ENCODE measurements around the gene INTS1. TPM values are rescaled to one million over a fixed set of nuclear protein-coding genes. Genes with fewer than 3 reads are reported as not detected.

INTS1 gene
- total and polyA plus RNA-seq, 2 experiments from 2014 or later: 35.1 to 111 TPM

DNA sequence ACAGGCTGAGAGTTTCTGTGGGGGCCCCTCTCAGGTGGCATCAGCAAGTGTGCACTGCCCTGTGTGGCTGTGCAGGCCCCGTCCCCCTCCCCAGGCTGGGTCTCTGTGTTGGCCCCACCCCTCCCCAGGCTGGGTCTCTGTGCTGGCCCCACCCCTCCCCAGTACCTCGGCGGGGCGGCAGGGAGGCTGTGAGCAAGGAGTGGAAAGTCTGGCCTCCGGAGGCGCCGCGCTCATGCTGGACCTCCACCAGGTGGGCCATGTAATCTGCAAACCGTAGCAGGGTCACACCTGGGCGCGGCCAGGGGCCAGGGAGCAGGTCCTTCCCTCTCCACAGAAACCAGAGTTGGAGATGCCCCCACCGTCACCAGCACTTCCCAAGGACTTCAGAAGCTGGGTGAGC, 23.5 kb downstream of the INTS1 start:
- Mint-ChIP-seq H3K9me3 (no peaks in the 10 kb centered on the region), H3K27ac (no peak overlapping the region), H3K4me3 (no peak overlapping the region), H3K36me3 (ENCODE audit: low read depth) (peaks cover 14% of the 10 kb centered on the region; the same call in 2 of the 3 replicates), H3K4me1 (no peaks in the 10 kb centered on the region), H3K27me3 (ENCODE audit: insufficient read depth, low read depth, poor library complexity) (peaks cover 5% of the 10 kb centered on the region)
- TF ChIP-seq, protein P1, sequence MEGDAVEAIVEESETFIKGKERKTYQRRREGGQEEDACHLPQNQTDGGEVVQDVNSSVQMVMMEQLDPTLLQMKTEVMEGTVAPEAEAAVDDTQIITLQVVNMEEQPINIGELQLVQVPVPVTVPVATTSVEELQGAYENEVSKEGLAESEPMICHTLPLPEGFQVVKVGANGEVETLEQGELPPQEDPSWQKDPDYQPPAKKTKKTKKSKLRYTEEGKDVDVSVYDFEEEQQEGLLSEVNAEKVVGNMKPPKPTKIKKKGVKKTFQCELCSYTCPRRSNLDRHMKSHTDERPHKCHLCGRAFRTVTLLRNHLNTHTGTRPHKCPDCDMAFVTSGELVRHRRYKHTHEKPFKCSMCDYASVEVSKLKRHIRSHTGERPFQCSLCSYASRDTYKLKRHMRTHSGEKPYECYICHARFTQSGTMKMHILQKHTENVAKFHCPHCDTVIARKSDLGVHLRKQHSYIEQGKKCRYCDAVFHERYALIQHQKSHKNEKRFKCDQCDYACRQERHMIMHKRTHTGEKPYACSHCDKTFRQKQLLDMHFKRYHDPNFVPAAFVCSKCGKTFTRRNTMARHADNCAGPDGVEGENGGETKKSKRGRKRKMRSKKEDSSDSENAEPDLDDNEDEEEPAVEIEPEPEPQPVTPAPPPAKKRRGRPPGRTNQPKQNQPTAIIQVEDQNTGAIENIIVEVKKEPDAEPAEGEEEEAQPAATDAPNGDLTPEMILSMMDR (conservative IDR thresholded peaks at IDR 0.05; ENCODE audit: low read depth in 2 of 2): 0 out of 4 replicates have a peak, but pooled peaks of 1 of the 2 experiments have one; percentile 1
- TF ChIP-seq CREB1 (CRISPR knock-in tag; IDR thresholded peaks at IDR 0.05; ENCODE audit: low read depth) (no peak), EZH2 (IDR thresholded peaks at IDR 0.05; ENCODE audit: low read depth, unreplicated experiment) (no peak)
- Histone ChIP-seq H3K9me2 (ENCODE audit: insufficient read depth) (no peaks in the 10 kb centered on the region), H4K20me1 (replicated peaks; ENCODE audit: insufficient read depth) (no peaks in the 10 kb centered on the region; the same call in 1 of the 2 replicates), H3F3A (replicated peaks; ENCODE audit: low read depth) (no peaks in the 10 kb centered on the region), H3K4me2 (no peak overlapping the region), H2AFZ (no peak overlapping the region), H3K79me2 (replicated peaks; ENCODE audit: insufficient read depth) (no peaks in the 10 kb centered on the region), H3K36me3 (ENCODE audit: insufficient read depth) (no peaks in the 10 kb centered on the region), H3K4me1 (ENCODE audit: insufficient read depth) (no peaks in the 10 kb centered on the region), H3K27me3 (ENCODE audit: insufficient read depth) (no peaks in the 10 kb centered on the region), H3K4me3 (no peak overlapping the region), H3K27ac (ENCODE audit: low read depth) (no peak overlapping the region)
- DNase-seq (ENCODE audit: low spot score): no peak
- peak; percentile 19; the same call in 2 of the 3 replicates for ATAC-seq

DNA sequence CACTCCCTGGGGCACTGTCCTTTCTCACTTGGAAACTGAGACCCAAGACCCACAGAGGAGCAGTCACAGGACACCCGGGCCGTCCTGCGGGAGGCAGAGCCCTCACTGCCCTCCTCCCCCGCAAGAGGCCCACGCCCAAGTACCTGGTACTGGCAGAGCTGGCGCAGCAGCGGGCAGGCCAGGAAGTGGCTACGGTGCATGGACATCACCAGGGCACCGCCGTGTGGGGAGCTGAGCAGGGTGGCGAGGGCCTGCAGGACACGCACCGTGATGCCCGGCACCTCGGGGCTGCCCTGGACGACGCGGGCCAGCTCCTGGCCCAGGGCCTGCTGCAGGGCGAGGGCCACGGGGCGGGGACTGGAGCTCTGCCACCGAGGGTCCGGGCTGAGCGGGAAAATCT, 24.9 kb downstream of the INTS1 start:
- Histone ChIP-seq H3K36me3 (ENCODE audit: insufficient read depth) (no peaks in the 10 kb centered on the region), H3K79me2 (replicated peaks; ENCODE audit: insufficient read depth) (no peaks in the 10 kb centered on the region), H3K4me3 (no peak overlapping the region), H3K27me3 (ENCODE audit: insufficient read depth) (no peaks in the 10 kb centered on the region), H4K20me1 (replicated peaks; ENCODE audit: insufficient read depth) (no peaks in the 10 kb centered on the region; the same call in 1 of the 2 replicates), H3F3A (replicated peaks; ENCODE audit: low read depth) (0 out of 2 replicates have a peak, but pooled peaks cover 2% of the 10 kb centered on the region), H3K4me1 (ENCODE audit: insufficient read depth) (no peaks in the 10 kb centered on the region), H3K9me2 (ENCODE audit: insufficient read depth) (no peaks in the 10 kb centered on the region), H3K4me2 (no peak overlapping the region), H2AFZ (no peak overlapping the region), H3K27ac (ENCODE audit: low read depth) (no peak overlapping the region)
- H3K36me3 Mint-ChIP-seq (ENCODE audit: low read depth): peaks cover 13% of the 10 kb centered on the region
- H3K4me3 Mint-ChIP-seq: no peak overlapping the region
- H3K4me1 Mint-ChIP-seq: no peaks in the 10 kb centered on the region
- ATAC-seq (no peak), DNase-seq (ENCODE audit: low spot score) (no peak)
- peaks cover 7% of the 10 kb centered on the region for H3K27me3 Mint-ChIP-seq (ENCODE audit: insufficient read depth, low read depth, poor library complexity)
- H3K27ac Mint-ChIP-seq: no peak overlapping the region
- H3K9me3 Mint-ChIP-seq: no peaks in the 10 kb centered on the region
- TF ChIP-seq POLR2AphosphoS5 (IDR thresholded peaks at IDR 0.05; ENCODE audit: low read depth) (no peak), JUNB (IDR thresholded peaks at IDR 0.05; ENCODE audit: unreplicated experiment) (no peak), ZNF114 (CRISPR knock-in tag; IDR thresholded peaks at IDR 0.05) (no peak), EZH2 (IDR thresholded peaks at IDR 0.05; ENCODE audit: low read depth, unreplicated experiment) (no peak), EZH2phosphoT487 (IDR thresholded peaks at IDR 0.05; ENCODE audit: unreplicated experiment) (no peak), ZNF331 (CRISPR knock-in tag; IDR thresholded peaks at IDR 0.05; ENCODE audit: low read depth) (no peak), CREB1 (CRISPR knock-in tag; IDR thresholded peaks at IDR 0.05; ENCODE audit: low read depth) (no peak), STAT1 (IDR thresholded peaks at IDR 0.05; ENCODE audit: unreplicated experiment) (no peak)
- TF ChIP-seq, protein P1 (conservative IDR thresholded peaks at IDR 0.05; ENCODE audit: low read depth in 2 of 2): no peak
- TF ChIP-seq, protein P2, sequence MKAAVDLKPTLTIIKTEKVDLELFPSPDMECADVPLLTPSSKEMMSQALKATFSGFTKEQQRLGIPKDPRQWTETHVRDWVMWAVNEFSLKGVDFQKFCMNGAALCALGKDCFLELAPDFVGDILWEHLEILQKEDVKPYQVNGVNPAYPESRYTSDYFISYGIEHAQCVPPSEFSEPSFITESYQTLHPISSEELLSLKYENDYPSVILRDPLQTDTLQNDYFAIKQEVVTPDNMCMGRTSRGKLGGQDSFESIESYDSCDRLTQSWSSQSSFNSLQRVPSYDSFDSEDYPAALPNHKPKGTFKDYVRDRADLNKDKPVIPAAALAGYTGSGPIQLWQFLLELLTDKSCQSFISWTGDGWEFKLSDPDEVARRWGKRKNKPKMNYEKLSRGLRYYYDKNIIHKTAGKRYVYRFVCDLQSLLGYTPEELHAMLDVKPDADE (IDR thresholded peaks at IDR 0.05): no peak

All from GM23338 (cell line).